Measurements from ENCODE around the gene SIRPB1.
"Not testable (repeated sequence)": the region's sequence is repeated elsewhere in the genome, so short reads cannot be mapped to it uniquely, and the experiment has no call there.

Gene SIRPB1

DNA sequence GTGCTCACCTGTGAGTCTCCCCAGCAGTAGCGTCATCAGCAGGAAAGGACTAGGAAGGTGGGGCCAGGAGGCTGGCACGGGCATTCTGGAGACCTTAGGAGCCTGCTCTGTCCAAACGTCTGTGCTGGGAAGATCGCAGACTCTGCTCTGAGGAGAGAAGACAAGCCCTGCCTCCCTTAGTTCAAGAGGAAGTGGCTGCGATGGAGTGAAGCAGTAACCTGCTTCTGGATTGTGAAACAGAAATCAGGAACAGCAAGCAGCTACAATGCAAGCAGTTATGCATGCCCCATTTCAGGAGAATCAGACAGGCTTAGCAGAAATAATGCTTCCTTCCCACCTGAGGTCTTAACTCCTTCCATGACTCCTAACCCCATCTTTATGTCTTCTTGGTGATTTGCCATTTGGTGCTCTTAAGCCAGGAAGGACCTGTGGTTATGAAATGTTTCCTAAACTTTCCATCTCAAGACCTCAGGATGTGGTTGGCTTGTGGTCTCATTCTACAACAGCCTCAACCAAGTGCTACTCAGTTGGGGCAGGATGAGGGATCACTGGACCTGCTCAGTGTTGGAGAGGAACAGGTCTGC lies at the start of gene SIRPB1:
Gene SIRPB1, minus strand, starts transcription at position 149 of the 584 bp plus-strand sequence. Its CDS starts 65 bp downstream, at position 84.
- no peak for DNase-seq

DNA sequence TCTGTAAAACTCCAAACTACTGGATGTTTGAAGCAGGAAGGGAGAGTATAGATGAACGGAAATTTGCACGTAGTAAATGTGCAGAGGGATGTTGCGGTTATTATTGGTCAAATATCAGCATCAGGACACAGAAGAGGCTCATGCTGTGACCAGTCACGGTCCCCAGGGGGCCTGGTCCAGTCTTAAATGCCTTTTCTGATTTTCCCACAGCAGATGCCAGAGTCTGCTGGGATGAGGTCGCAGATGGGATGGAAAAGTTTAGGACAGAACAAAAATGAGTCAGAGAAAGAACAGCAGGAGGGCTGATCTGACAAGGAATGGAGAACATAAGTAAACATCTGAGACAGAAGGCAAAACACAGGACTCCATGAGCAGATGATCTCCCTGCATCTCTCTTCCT lies 49.5 kb upstream of the SIRPB1 start:
- DNase-seq, result no peak

DNA sequence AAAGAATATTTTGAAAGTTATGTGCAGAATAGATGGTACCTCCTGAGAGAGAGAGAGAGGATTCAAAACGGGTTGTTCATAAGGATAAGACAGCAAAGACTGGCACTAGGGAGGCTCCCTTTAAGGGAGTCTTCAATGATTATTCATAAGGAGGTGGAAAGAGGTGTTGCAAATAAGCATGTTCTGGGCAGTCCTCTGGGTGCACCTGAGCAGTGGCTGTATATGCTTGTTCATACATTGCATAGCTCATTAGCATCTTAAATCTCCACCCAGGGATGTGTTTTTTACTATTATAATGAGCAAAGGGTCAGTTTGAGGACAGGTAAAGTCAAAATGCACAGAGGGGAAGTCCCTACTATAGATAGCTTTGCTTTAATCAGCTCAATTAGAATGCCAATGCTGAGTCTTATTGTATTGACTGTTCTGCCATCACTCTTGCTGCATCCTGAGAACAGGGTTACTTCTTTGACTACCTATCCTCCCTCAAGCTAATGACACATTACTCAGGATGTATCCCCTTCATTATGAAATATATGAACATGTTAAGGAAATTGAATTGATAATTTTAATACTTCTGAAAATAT lies 47.8 kb upstream of the SIRPB1 start:
- no peak for DNase-seq

DNA sequence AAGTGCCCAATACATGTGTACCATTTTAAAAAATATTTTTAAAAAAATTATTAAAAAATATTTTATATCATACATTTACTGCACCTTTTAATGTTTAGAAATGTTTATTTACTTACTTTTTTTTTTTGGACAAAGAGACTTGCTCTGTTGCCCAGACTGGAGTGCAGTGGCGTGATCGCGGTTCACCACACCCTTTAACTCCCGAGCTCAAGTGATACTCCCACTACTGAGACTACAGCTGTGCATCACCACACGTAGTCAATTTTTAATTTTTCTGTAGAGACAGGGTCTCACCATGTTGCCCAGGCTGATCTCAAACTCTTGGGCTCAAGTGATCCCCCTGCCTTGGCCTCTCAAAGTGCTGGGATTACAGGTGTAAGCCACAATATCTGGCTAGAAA lies 47.0 kb upstream of the SIRPB1 start:
- DNase-seq, result no peak

DNA sequence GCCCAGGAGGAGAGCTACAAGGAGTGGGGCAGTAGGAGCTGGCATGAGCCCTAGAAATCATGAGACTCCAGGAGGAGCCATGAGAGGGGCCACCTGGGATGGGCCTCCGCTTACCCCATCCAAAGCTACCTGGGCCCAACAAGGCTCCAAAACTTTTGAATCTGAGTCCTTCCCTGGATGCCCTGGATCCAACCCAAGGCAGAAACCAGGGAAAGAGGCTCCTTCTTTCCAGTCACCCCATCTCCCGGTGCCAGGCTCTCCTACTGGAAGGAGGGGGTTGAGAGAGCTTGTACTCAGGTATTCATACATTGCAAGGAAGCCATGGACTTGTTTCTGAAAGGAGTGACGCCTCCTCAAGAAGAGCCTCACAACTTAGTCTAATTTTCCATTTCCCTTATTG lies 45.5 kb upstream of the SIRPB1 start:
- DNase-seq, result no peak

DNA sequence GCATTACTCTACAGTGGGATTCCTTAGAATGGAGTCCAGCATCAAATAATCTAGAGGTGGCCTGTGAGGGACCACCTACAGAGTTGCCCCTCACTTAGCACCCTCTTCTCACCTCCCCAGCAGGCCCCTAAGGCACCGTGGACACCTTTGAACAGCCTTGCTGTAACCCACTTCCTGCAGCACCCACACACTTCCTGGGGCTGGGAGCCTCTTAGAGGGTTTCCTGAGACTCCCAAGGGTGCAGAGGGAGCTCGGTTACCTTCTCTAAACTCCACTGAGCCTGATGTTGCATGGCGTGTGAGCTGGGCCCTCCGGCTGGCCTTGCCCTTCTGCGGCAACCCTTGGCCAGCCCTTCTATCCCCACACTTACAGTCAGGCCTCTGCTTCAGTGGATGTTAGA lies 45.1 kb upstream of the SIRPB1 start:
- no peak for DNase-seq

DNA sequence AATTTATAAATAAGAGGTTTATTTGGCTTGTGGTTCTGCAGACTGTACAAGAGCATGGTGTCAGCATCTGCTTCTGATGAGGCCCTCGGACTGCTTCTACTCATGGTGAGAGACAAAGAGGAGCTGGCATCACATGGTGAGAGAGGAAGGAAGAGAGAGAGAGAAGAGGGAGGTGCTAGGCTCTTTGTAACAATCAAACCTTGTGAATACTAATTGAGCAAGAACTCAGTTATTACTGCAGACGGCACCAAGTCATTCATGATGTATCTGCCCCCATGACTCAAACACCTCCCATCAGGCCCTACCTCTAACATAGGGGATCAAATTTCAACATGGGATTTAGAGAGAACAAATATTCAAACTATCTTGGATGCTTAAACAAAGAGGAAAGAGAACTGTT lies 44.1 kb upstream of the SIRPB1 start:
- no peak for DNase-seq

DNA sequence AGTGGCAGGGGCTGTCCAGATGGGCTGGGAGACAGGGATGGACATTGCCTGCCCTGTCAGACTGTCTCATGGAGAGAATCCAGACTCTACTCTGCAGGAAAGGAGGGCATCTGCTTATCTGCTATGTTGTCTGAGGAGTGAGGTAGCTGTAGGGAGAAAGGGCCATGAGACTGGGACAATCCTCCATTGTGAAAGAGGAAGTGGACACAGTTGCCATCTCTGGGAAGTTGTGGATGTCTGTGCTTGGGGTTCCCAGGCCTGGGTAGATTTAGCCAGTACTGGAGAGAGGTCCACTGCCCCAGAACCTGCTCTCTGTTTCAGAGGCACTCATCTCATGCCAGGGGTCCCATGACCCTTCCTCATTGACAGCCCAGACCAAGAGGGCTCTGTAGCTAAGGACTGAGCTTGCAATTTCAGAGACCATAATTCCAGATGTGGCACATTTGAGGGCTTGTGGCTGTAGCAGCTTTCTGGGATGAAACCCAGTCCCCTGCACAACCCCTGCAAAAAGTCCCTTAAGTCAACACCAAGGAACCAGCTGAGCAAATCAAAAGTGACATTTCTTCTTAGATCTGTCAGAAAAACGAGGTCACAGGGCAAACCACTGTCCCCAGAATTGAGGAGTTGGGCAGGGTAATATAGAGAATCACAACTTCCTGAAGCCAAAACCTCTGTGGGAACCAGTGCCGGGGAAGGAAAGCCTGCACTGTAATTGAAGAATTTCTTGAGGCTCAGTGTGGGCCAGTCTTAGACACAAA lies 41.9 kb upstream of the SIRPB1 start:
- no peak for DNase-seq

DNA sequence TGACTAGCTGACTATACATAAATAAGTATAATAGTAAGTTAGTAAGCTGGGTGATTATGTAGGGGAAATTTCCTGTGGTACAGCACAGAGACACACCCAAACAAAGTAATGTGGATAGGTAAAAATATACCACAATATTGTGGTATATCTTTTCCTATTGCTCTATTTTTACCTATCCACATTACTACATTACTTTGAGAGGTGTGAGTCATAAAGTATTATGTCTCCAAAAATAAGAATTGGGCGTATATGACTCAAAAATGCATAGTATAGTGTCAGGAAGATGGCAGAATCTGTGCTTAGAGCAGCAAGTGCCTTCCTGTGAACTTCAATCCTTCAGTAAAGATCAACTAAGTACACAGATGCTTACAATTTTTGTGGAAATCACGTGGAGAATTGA lies 40.4 kb upstream of the SIRPB1 start:
- no peak for DNase-seq

DNA sequence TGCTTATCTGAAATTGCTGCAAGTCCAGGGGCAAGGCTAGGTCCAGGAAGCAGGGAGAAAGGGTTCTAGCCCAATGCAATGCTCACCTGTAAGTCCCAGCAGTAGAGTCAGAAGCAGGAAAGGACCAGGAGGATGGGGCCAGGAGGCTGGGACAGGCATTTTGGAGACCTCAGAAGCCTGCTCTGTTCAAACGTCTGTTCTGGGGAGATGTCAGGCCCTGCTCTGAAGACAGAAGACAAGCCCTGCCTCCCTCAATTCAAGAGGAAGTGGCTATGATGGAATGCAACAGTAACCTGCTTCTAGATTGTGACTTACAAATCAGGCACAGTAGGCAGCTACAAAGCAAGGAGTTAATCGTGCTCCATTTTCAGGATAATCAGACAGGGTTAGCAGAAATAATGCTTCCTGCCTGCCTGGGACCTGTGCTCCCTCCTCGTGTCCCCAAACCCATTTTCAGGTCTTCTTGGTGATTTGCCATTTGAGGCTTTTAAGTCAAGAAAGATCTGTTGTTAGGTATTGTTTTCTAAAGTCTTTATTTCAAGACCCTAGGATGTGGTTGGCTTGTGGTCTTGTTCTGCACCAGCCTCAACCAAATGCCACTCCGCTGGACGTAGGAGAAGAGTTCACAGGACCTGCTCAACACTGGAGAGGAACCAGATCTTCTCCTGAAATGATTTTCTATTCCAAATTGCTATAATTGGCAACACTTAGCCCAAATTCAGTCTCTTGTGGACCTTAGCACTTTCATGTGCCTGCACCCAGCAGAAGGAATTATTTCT lies 37.9 kb upstream of the SIRPB1 start, which contains the start of gene SIRPG:
Gene SIRPG, minus strand, starts transcription at position 224 of the 779 bp plus-strand sequence. Its CDS starts 65 bp downstream, at position 159.
- DNase-seq, result no peak

DNA sequence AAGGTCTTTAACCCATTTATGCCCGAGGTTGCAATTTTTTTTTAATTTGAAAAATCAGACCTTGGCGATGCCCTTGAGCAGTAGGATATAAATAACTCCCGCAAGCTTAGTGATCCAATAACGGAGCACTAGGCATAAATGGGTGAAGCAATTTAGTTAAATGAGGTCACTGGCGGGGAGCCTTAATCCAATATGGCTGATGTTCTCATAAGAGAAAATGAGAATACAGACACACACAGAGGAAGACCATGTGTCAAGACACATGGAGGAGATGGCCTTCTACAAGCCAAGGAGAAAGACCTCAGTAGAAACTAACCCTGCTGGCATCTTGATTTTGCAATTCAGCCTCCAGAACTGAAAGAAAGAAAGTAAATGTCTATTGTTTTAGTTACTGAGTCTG lies 37.0 kb upstream of the SIRPB1 start:
- DNase-seq, result no peak

DNA sequence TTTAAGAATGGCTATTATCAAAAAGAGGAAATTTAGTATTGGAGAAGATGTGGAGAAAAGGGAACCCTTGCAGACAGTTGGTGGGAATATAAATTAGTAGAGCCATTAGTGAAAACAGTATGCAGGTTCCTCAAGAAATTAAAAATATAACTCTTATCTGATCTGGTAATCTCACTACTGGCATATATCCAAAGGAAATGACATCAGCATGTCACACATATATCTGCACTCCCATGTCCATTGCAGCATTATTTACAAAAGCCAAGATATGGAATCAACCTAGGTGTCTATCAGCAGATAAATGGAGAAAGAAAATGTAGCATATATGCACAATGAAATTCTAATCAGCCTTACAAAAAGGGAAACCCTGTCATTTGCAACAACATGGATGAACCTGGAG lies 35.2 kb upstream of the SIRPB1 start:
- DNase-seq, result no peak

DNA sequence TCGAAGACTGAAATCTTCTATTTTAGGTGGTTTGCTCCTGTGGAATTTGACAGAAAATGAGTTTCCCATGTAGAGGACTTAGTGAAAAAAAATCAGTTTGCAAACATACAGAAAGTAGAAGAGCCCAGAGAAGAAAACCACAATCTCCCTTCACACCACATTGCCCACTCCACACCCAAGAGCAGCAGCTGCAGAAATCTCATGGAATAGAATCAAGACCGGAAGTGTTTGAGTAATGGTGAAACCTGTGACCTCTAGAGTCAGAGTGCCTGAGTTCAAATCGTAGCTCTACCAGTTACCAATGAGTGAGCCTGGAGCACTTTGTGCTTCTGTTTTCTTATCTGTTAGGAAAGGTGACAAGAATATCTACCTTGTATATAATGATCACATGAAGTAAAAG lies 33.2 kb upstream of the SIRPB1 start:
- no peak for DNase-seq

DNA sequence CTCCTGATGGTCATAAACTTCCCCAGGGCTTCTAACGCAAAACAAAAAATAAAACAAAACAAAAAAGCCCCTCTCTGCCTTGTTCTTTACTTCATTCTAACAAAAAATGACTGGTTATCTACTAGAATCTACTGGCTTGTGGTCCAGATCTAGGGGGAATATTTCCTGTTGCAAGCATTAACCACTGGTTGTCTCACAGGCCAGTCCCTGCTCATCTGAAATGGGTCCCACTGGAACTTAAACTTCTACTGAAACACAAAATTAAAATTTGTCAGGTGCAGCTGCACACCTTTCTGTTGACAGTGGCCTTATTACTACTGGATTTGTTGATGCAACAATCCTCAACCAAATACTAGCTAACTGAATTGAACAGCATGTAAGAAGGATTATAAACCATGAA lies 32.3 kb upstream of the SIRPB1 start:
- no peak for DNase-seq

DNA sequence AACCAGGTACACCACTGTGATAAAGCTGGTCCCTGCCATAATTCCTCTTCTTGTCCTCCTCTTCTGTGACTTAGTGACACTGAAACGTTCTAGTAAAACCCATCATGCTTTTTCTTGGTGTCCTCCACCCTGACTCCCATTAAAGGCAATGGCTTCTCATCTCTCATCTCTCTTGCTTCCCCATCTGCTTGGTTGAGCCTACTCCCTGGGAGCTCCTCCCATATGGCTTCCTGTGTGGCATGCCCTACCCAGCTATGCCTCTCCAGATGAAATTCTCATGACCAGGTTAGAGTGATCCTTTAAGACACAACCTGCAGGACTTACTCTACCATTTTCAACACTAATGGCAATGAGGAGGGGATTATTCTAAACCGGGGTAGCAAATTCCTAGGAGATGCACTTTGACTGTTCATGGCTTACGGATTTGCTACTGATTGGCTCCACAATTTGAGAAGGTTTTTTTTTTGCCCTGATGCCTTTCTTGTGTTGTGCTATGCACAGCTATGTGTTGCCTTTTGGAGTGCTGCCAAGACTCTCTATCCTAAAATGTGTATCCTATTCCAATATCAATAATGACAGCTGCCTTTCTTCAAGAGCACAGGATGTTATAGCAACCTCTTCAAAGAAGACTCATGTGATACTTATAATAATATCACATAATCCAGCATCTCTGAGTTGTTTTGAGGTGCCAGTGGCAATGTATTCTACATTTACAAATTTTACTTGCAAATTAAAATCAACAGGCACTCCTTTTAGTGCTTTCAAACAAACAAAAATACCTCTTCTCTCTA lies 31.7 kb upstream of the SIRPB1 start:
- DNase-seq, result peak; percentile 27

DNA sequence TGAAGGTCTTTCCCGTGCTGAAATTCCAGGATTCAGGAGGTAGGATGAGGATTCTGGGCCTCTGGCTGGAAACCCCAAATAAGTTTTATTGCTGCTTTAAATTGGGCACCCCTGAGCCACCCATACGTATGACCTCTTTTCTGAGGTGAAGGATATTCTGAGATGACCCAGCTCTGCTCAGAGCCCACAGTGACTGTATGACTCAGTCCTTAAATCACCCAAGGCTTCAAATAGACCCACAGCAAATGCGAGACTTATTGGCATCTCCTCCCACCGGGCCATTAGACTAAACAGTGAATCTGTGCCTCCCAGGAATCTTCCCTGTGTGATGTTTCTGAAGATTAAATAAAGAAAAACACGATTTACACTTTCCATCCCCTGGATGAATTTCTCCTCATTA lies 28.3 kb upstream of the SIRPB1 start:
- DNase-seq, result no peak

DNA sequence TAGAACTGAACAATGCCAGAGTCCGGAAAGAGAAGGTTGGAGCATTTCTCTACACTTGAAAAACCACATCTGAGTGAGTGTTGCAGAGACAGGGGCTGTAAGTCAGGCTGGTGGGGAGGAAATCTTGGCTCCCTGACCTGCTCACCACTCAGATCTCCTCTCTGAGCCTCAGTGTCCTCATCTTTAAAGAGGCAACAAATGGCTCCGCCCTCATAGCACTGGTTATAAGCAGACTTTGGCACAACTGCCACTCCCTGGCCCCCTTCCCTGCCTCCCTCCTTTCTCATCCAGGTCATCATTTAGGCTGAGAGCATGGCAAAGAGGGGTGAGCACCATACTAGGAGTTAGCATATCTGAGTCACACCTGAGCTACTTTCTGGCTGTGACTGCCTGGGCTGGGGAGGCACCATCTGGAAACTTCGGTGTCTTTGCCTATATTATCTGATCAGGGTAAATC lies 27.2 kb upstream of the SIRPB1 start:
- DNase-seq, result no peak

DNA sequence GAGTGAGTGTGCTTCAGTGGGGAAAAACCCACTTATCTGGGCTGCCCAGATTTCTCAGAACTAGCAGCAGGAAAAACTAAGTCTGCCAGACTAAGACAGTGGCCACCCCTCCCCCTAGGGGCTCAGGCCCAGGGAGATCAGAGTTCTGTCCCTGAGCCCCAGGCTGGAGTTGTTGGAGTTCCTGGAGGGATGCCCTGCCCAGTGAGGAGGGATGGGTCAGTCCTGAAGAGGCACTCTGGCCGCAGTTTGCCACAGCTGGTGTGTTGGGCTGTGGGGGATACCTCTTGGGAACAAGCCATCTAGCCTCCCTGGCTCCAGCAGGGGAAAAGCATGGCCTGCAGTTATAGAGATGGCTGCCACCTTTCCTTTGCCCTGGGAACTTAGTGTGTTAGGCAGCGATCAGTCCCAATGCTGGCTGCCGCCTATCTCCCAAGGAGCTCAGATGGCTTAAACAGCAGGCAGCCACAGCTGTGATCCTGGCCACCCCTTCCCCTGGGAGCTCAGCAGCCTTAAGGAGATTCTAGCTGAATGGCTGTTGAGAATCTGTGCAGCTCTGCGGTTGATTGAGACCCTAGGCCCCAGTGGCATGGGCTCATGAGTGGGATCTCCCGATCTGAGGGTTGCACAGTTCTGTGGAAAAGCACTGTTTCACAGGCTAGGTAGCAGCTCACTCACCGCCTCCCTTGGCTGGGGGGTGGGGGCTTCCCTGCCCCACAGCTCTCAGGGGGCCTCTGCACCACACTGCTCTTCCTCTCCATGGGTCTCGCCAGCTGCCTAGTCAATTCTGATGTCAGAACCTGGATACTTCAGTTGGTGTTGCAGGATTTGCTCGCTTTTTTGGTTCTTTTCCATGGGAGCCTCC lies 24.5 kb upstream of the SIRPB1 start:
- no peak for DNase-seq

DNA sequence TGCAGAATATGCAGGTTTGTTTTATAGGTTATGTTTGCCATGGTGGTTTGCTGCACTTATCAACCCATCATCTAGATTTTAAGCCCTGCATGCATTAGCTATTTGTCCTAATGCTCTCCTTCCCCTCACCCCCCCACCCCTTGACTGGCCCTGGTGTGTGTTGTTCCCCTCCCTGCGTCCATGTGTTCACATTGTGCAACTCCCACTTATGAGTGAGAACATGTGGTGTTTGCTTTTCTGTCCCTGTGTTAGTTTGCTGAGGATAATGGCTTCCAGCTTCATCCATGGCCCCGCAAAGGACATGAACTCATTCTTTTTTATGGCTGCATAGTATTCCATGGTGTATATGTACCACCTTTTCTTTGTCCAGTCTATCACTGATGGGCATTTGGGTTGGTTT lies 18.8 kb upstream of the SIRPB1 start:
- not testable (repeated sequence) for DNase-seq

DNA sequence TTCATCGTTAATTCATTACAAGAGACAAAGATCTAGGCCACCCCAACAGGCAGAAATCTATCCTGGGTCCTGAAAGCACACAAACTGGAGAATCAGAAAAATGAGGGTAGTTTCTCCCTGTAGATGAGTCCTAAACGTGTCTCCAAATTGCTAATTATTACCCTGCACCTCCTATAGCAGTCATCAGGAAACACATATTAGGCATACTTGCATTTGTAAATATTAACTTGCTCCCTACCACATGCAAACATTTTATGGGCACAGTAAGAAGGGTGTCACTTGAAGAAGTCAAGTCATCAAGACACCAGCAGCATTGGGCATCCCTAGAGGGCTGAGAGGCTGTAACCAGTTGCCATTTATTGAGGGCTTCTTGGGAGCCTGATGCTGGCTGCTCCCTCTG lies 17.9 kb upstream of the SIRPB1 start:
- DNase-seq, result no peak

DNA sequence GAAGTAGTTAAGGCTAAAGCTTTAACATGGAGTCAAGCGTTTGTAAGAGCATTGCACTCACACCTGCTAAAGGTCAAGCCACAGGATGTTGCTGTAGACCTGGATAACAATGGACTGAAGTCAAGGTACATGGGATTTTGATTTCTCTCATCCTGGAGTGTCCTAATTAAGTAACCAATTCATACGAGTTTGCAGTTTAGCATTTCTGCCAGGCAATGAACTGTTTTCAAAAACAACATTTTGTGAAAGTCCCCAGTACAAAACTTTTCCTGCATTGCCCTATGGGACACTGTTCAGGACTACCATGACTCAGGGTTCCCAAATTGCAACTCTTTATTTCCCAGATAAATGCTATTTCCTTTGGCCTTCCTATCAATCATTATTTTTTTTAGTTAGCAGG lies 17.4 kb upstream of the SIRPB1 start:
- no peak for DNase-seq

DNA sequence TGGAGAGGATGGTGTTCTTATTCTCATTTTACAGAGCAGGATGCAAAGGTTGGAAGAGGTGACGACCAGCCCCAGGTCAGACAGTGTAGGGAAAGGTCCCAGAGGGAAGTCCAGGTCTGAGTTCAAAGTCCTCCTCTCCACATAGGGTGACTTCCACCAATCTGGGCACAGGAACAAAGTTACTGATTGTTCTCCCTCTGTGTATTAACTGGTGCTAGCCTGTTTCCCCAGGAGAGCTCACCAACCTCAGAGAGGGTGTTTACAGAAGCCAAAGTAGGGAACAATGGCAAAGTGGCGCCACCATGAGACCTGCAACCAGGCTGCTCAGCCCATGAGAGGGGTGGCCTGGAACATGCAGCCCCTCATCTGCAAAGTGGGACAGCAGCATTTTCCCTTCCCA lies 16.8 kb upstream of the SIRPB1 start:
- no peak for DNase-seq

Measured in NCI-H345 (cell line).